ENCODE results near the gene STOM.
A peak's percentile ranks its signal among the peaks of the same experiment; 100 is the strongest.

The STOM gene, protein sequence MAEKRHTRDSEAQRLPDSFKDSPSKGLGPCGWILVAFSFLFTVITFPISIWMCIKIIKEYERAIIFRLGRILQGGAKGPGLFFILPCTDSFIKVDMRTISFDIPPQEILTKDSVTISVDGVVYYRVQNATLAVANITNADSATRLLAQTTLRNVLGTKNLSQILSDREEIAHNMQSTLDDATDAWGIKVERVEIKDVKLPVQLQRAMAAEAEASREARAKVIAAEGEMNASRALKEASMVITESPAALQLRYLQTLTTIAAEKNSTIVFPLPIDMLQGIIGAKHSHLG

GRCh38 chr9:121369595-121370265 is at the start of gene STOM:
Gene STOM, minus strand, starts transcription at chr9:121370250. Its CDS starts 63 bp downstream, at chr9:121370187.
- Mint-ChIP-seq H3K9me3 (no peaks in the 10 kb centered on the region), H3K4me3 (peak within 1 kb of the TSS; percentile 83 to 88 (median 84)), H3K27me3 (ENCODE audit: low read depth) (peaks cover 18% of the 10 kb centered on the region), H3K36me3 (ENCODE audit: low read depth) (no peaks in the 10 kb centered on the region), H3K4me1 (peaks cover 51% of the 10 kb centered on the region), H3K27ac (peak within 1 kb of the TSS; percentile 70 to 88 (median 78))
- TF ChIP-seq CTCF (IDR thresholded peaks at IDR 0.05; ENCODE audit: unreplicated experiment in 3 of 3) = no peak

GRCh38 chr9:121411993-121412392 is 41.9 kb upstream of the STOM start:
- TF ChIP-seq CTCF (IDR thresholded peaks at IDR 0.05; ENCODE audit: unreplicated experiment in 3 of 3) = no peak
- Mint-ChIP-seq H3K4me1 (no peaks in the 10 kb centered on the region), H3K9me3 (no peaks in the 10 kb centered on the region), H3K27me3 (ENCODE audit: low read depth) (peaks cover 17% of the 10 kb centered on the region), H3K27ac (no peak overlapping the region), H3K4me3 (no peak overlapping the region), H3K36me3 (ENCODE audit: low read depth) (no peaks in the 10 kb centered on the region)

DNA sequence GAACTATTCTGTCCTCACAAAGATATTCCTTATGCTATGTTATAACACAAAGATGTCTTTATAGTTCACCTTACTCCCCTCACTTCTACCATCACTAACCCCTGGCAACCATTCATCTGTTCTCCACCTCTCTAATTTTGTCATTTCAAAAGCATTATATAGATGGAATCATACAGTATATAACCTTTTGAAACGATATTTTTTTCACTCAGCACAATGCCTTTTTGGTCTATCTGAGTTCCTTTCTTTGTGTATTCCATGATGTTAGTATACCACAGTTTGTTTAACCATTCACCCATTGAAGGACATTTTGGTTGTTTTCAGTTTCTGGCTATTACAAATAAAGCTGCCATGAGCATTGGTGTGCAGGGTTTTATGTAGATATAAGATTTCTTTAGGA is 35.8 kb upstream of the STOM start:
- Mint-ChIP-seq H3K27ac (no peak overlapping the region), H3K9me3 (peaks cover 14% of the 10 kb centered on the region), H3K36me3 (ENCODE audit: low read depth) (peaks cover 4% of the 10 kb centered on the region), H3K27me3 (ENCODE audit: low read depth) (peaks cover 15% of the 10 kb centered on the region), H3K4me3 (no peak overlapping the region), H3K4me1 (no peaks in the 10 kb centered on the region)
- no peak for TF ChIP-seq CTCF (IDR thresholded peaks at IDR 0.05; ENCODE audit: unreplicated experiment in 3 of 3)

GRCh38 chr9:121404906-121405305 is 34.9 kb upstream of the STOM start:
- peaks cover 4% of the 10 kb centered on the region for H3K36me3 Mint-ChIP-seq (ENCODE audit: low read depth)

DNA sequence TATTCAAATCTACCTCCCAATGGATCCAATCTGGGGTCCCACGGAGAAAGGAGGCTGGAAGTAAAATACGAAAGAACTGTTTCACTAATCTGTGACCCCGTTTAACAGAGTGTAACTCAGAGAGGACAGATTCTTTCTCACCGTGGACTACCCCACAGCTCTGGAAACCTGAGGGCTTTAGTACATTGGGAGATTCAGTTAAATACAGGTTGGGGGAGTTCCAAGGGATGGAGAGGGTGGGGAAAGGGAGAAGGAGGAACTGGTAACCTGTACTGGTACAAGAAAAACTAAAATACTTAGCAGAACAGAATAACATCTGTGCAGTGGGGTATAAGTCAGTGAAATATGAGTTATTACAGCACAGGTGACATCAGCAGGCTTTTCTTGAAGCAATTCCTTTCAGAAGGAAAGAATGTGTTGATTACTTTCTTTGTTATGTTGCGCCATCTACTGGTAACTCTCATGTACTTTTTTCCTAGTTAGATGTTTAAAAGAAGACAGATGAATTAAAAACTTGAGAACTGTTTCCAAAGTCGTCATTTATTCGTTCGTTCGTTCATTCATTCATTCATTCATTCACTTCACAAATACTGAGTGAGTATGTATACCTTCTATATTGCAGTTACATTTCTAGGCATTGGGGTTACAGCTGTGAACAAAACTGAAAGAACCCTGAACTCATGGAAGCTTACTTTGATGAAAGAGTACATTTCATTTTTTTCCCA is 30.0 kb upstream of the STOM start:
- H3K27me3 Mint-ChIP-seq (ENCODE audit: low read depth) = peaks cover 15% of the 10 kb centered on the region
- no peaks in the 10 kb centered on the region for H3K4me1 Mint-ChIP-seq
- TF ChIP-seq CTCF (IDR thresholded peaks at IDR 0.05; ENCODE audit: unreplicated experiment in 3 of 3) = peak; percentile 64 to 79 (median 69)
- peaks cover 24% of the 10 kb centered on the region for H3K9me3 Mint-ChIP-seq
- no peak overlapping the region for H3K4me3 Mint-ChIP-seq
- H3K27ac Mint-ChIP-seq = peak overlapping the region in 1 of 3 experiments; percentile 8
- no peaks in the 10 kb centered on the region for H3K36me3 Mint-ChIP-seq (ENCODE audit: low read depth)

More at GRCh38 chr9:121404906-121405305, 34.9 kb upstream of the STOM start:
- Mint-ChIP-seq H3K27ac (no peak overlapping the region), H3K27me3 (ENCODE audit: low read depth) (peaks cover 15% of the 10 kb centered on the region), H3K9me3 (peaks cover 14% of the 10 kb centered on the region), H3K4me1 (no peaks in the 10 kb centered on the region), H3K4me3 (no peak overlapping the region)
- no peak for TF ChIP-seq CTCF (IDR thresholded peaks at IDR 0.05; ENCODE audit: unreplicated experiment in 3 of 3)

Data from nephron (organoid).